Stimulated activated CD8-positive, alpha-beta memory T cell treated with anti-CD3 and anti-CD28 coated beads, Interleukin-15, amount 100 ng/mL, for 24 hours (primary cell): ENCODE data around the gene NEUROD2.
A peak's percentile ranks its signal among the peaks of the same experiment; 100 is the strongest.

Experiments
- DNase-seq: peaks from one replicate; pipeline ENCODE4 v3.0.0-alpha.2; 2020; ENCODE audit warnings: low read depth

The NEUROD2 gene

DNA sequence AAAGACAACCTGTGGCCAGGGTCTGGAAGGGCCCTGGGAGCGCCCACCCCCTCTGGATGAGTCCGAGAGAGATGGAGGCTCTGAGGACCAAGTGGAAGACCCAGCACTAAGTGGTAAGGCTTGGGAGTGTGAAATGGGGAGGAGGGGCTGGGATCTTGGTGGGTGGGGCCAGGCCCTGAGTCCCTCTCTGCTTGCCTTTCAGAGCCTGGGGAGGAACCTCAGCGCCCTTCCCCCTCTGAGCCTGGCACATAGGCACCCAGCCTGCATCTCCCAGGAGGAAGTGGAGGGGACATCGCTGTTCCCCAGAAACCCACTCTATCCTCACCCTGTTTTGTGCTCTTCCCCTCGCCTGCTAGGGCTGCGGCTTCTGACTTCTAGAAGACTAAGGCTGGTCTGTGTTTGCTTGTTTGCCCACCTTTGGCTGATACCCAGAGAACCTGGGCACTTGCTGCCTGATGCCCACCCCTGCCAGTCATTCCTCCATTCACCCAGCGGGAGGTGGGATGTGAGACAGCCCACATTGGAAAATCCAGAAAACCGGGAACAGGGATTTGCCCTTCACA, 28.0 kb upstream of the NEUROD2 start:
- DNase-seq, result no peak

DNA sequence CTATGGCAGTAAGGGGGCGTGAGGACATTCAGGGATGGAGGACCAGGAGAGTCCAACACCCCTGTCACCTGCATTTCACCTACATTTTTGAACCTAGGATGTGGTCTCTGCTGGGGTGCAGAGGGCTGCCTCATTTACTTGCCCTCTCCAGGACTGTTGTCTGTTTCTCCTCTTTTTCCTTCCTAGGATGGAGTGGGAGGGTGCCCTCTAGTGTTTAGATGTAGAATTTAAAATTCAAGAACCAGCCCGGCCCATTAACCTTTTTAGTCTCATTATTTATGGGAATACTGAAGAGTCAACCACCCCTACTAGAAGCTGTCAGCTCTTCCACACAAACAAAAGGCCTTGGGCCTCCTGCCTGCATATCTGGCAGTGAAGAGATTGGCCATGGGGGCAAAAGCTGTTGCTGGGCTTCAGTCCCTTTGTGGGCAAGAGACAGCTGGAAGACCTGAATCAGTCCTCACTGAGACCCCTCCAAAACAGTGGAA, 26.7 kb upstream of the NEUROD2 start:
- no peak for DNase-seq

DNA sequence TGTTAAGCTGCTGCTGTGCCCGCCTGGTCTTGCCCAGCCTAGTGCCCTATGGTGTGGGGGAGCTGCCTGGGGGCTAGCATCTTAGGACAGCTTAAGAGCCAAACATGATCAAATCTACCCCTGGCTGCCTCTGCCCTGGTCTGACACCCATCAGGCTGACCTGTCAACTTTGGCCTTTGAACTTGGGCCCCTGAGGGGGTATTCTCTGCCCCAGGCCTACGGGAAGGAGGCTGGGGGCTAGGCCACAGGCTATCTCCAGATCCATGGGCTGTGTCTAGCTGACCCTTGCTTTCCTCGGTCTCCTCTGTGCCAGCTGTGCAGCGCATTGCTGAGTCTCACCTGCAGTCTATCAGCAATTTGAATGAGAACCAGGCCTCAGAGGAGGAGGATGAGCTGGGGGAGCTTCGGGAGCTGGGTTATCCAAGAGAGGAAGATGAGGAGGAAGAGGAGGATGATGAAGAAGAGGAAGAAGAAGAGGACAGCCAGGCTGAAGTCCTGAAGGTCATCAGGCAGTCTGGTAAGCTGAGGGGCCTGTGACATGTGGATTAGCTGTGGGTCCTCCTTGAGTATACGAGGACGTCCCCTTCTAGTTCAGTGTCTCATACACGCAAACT, 26.0 kb upstream of the NEUROD2 start:
- DNase-seq, result no peak

DNA sequence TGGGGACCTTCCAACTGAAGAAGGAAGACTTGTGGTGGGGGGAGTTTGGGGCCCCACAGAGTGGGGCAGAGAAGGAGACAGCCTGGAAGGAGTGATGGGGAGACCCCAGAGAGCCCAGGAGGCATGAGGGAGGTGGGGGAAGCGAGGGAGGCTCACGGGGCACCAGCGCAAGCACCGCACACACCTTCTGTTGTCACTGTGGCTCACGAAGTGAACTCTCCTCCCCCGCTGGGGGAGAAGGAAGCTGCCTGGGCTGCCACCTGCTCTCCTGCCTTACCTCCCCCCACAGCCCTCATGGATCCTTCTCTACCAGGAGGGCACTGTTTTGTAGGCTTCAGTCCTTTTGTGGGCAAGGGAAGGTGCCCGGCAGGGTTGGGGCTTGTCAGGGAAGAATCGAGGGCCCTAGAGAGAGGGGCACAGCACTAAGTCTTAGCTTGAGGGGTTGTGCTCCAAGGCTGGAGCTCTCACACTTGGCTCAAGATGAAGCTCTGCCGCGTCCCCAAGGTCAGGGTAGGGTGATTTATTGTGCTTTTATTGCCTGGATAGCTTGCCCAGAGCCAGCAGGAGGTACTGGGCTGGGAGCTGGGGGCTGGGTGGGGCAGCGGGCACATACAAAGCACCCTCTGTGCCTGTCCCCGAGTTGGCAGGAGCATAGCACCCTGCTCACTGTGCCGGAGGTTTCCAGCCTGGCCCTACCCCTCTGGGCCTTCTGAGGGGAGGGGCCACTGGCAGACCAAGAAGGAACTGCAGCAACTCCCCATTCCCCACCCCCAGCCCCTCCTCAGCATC, 24.6 kb upstream of the NEUROD2 start:
- DNase-seq, result no peak

DNA sequence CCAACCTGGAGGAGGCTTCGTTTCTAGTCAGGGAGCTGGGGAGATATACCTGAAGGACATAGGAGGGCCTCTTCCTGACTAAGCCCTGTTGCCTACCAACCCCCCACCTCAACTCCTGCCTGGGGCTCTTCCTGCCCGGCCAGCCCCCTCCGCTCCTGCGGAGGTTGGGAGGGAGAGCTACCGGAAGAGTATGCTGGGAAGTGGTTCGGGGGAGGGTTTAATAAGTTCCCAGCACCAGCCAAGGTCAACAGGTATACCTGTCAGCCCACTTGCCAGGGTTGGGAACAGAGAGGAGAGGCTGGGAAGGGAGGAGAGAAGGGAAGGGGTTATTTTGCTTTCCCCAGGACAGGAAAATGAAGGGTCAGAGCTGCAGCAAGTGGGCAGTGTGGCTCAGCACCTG, 23.7 kb upstream of the NEUROD2 start:
- no peak for DNase-seq

DNA sequence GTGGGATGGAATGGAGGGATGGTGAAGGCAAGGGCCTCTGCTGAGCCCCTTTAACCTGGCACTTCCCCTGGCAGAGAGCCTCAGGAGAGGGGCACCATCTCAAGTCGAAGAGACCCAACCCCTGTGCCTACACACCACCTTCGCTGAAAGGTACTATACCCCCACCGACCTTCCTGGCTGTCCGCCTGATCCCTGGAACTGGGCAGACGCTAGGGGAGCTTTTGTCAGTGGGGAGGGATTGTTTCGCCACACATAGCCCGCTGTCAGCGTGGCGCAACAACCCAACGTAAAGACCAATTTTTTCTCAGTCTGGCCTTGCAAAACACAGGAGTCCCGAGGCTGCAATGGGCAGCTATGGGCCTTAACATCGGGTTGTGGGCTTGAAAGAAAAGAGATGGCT, 22.2 kb upstream of the NEUROD2 start:
- no peak for DNase-seq

DNA sequence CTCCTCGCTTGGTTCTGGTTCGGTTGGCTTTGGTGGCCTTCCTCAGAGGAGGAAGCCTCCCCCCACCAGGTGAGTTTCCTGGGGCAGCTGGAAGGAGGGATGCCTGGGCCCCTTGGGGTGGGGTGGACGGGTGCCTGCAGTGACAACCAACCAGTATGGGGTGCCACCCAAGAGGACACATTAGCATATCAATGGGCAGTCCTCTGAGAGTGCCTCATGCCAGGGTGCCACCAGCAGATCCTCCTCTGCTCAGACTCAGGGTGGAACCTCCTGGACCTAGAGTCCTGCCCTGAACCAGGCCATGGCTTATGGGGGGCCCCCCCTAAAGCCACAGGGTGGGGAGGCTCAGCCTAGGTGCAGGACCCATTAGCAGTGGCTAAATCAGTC, 21.8 kb upstream of the NEUROD2 start:
- no peak for DNase-seq

DNA sequence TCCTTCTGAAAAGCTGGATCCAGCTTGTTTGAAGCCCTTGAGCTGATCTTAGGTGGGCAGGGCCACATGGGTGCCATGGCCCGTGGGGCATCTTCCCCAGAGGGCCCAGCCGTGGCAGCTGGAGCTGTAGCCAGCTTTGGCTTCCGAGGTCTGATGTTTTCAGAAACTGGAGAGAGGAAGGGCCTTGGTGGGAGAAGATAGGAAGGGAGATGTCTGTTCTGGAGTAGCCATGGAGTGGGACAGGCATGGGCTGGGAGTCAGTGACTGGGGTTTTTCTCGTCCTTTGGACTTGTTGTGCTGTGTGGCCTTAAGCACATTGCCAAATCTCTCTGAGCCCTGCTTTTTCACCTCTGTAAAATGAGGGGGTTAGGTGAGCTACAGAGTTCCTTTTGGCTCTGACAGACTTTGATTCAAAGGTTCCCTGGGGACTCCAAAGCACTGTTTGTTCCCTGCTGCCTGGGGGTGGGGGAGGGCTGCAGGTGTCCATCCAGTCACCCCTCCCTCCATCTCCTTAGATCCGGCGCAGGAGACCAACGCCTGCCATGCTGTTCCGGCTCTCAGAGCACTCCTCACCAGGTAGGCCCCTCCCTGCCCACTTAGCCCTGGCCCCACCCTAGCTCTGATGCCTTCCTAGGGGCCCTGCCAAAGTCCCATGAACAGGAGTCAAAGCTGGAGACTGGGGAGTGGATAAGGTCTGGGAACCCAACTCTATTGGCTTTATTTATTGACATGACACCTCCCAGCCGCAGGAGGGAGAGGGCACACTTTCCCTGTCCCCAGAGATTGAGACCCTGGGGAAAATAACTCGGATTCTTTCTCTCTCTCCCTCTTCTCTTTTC, 21.2 kb upstream of the NEUROD2 start:
- DNase-seq, result no peak

DNA sequence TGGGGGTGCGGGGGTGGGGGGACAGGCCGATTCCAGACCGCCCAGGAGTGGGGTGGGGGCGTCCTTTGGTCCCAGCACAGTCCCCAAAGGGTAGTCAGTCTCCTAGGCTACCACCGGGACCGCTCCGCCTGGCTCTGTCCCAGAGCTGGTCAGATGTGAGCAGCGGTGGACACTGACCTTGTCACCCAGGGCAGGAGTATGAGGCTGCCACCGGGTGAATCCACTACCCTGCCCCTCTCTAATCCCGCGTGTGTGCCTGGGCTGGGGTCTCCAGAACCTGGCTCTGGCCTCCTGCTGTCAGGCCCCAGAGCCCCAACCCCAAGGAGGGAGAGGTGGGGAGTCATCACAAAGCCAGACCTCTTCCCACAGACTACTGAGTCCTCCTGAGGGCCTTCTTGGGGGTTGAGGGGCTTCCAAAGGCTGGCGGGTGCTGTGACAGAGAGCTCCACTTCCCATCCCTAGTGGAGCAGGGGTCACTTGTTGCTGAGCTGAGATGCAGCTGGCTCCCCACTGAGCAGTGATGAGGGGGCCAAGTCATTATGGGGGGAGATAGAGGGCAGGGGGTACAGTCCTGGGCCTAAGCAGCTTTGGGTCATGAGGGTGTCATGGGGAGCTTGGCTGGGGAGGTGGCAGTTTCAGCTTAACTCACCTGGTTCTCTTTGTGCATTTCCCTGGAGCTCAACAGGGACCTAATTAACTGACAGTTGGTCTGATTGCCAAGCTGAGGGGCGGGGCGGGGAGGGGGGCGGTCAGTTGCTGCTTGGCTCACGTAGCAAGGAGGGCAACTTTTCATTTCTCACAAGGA, 20.2 kb upstream of the NEUROD2 start:
- no peak for DNase-seq

DNA sequence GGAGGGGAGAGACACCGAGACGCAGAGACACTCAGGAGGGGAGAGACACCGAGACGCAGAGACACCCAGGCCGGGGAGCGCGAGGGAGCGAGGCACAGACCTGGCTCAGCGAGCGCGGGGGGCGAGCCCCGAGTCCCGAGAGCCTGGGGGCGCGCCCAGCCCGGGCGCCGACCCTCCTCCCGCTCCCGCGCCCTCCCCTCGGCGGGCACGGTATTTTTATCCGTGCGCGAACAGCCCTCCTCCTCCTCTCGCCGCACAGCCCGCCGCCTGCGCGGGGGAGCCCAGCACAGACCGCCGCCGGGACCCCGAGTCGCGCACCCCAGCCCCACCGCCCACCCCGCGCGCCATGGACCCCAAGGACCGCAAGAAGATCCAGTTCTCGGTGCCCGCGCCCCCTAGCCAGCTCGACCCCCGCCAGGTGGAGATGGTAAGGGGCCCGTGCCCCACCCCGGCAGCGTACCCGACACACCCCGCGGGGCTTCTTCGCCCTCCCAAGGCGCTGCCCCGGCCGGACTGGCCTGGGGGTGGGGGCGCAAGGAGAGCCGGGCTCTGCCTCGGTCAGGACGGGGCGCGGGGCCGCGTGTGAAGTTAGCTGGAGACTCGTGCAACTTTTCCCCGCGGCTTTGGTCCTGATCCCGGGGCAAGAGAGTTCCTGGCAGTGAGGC, 19.5 kb upstream of the NEUROD2 start:
- no peak for DNase-seq

DNA sequence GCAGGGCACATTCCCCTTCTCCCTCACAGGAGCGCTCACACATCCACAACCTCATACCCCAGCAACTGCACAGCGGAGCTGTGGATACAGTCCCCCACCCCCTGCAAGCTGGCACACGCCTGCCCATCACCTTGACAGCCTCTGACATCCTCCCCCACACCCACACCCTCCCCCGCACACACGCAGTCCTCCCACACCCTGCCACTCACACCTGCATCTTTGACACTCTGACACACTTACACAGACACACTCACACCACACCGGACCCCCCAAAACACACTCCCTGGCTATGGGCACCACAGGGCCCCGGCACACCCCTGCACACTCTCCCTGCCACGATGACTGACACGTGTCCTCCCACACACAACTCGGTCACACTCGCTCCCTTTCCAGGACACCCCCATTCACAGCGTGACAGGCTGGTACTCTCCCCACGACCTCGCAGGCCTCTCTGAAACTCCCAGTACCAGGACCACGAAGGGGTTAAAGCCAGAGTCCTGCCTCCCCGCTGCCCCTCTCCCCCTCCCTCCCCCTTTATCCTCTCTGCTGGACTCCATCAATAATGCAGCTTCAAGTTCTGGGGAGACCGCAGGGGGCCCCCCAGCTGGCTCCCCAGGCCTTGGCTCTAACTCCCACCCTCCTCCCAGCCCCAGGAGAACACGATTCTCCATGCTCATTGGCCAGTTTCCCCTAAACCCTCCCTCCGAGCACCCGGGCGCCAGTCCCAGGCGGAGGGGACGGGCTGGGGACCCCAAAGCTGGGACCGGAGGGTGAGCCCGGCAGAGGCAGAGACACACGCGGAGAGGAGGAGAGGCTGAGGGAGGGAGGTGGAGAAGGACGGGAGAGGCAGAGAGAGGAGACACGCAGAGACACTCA, 18.7 kb upstream of the NEUROD2 start, which contains the start of gene PPP1R1B:
Gene PPP1R1B (plus strand): TSS at position 782 of the 876 bp plus-strand sequence. CDS start 441 bp downstream, outside the sequence.
- DNase-seq, result no peak

DNA sequence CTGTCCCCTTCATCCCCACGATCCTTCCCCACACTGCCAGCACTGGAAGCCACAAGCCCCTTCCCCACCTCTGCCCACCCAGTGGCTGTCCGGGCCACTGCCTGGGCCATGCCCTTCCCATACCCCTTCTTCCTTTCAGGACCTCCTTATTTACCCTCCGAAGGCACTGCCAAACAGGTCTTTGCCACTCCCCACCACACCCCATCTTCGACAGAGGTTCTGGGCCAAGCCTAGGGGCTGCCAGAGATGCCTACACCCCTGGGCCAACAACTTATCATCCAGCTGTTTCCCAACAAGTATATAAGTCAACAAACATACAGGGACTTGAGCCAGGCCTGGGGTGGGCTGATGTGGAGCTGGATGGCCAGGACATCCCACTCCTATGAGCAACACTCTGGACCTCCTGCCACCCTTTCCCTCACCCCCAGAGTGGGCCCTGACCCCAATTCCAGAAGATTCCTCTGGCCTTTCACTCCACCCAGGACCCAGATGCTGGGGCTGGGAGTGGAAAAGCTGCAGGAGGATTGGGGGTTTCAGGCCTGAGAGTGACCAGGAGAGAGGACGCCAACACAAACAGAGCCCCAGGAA, 17.6 kb upstream of the NEUROD2 start:
- DNase-seq, result no peak

DNA sequence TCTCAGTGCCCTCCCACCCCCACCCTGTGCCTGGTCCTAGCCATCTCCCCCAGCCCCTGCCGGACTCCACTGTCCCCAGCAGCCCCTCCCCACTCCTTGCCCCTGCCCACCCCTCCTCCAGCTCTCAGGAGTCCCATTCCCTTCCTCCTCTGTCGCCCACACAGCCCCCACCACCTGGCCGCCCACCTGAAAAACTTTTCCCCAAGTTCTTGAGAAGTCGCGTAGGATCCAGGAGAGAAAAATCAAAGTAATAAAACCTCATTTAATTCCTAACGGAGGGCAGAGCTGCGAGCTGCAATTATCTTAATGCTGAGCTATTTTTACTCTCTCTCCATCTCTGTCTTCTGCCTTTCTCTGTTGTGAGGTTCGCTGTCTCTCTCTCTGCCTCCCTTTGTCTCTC, 16.6 kb upstream of the NEUROD2 start:
- DNase-seq, result no peak

DNA sequence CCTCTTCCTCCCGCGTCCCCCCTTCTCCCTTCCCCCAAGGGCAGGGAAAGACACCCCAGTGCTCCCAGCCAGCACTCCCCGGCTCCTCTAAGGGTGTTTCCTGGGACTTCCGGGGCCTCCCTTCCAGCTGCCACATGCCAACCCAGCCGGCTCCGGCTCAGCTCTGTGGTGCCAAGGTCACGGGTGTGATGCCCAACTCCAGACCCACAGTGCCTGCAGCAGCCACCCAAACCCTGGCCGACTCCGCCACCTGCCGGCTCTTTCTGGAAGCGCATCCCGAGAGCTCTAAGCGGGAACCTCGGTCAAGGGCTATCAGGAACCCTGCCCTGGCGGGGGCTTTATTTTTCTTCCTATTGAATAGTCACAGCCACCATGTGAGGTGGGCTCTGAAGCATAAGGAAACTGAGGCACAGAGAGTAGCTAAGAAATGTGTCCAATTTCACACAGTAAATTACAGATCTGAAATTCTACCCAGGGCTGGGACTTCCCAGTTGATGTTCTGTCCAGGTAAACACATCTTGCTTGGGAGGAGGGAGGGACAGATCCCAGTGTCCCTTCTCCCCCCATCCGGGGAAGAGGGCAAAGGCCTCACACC, 15.7 kb upstream of the NEUROD2 start:
- DNase-seq, result peak; percentile 71

DNA sequence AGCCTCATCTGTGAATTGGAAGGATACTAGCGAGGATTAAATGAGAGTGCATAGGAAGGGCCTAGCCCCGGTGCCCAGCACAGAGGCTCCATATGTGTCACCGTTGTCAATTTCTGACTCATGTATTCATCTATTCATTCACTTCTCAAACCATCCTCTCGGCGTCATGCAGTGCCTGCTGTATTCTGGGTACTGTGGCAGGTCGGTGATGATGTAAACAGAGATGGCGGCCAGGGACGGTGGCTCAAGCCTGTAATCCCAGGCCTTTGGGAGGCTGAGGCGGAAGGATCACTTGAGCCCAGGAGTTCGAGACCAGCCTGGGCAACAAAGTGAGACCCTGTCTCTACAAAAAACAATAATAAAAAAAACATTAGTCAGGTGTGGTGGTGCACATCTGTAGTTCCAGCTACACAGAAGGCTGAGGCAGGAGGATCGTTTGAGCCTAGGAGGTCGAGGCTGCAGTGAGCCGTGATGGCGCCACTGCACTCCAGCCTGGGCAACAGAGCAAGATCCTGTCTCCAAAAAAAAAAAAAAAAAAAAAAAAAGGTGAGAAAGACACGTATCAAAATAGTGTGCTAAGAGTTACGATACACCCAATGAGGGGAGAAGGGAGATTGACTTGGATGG, 14.8 kb upstream of the NEUROD2 start:
- no peak for DNase-seq

DNA sequence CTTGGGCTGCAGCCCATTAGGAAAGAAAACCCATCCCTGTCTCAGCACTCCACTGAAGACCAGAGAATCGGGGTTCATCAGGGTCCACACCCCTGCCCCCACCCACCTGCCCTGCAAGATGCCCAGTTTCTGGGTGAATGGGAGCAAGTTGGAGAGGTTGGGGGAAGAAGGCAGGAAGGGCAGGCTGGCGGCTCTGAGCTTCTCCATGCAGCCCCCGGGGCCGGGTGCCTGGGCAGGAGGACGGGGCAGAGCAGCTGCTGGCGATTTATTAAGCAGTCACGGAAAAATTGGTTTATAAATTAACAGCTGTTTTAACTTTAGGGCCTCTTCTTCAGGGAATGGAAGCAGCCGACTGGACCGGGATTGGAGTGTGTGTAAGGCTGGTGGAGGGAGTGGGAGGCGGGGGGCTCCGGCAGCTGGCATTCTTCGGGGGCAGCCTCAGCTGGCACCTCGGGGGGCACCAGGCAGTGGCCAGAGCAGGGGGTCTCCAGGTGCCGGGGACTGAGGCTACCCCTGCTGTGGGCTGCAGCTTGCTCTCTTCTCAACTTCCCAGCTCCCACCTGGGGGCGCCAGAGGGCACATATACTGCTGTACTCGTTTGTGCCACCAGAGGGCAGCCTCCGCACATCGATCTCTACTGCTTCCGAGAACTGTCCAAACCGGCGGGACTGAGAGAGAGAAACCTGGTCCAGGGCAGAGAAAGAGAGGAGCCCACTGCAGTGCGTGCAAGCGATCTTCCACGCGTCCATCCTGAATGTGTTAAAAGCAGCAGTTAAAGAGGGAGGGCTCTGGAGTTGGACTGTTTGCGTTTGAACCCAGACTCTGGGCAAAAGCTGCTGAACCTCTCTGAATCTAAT, 14.0 kb upstream of the NEUROD2 start:
- peak; percentile 89 for DNase-seq

DNA sequence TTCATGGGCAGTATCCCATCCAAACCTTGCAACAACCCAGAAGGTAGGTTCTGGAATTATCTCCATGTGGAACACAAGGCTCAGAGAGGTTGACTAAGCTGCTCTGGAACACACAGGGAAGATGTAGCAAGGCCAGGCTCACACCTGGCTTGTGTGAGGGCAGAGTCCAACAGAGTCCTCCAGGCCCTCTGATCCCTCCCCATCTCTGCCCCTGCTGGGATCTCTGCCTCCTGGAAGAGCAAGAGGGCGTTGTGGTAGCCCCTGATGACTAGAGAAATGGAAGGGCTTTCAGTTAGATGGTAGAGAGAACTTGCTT, 12.0 kb upstream of the NEUROD2 start:
- DNase-seq, result no peak
